Skin epidermis (tissue), 12 donors: ENCODE data around the gene PAM16.

Experiments
- H3K27ac ChIP-seq, 21 experiments: fragments of 200-600 bp; sonication (generic) in 11 of 21; one replicate each; pipeline ENCODE4 v1.5.0; 2020; ENCODE audit warnings: mild to moderate bottlenecking in 3 of 21, inconsistent platforms in 2 of 21, moderate library complexity in 2 of 21
- H3K4me3 ChIP-seq, 7 experiments: fragments of 200-600 bp; sonication (generic) in 2 of 7; one replicate each; pipeline ENCODE4 v1.5.0; 2020; ENCODE audit warnings: inconsistent platforms in 2 of 7, mild to moderate bottlenecking in 2 of 7, moderate library complexity in 1 of 7

PAM16 gene

DNA sequence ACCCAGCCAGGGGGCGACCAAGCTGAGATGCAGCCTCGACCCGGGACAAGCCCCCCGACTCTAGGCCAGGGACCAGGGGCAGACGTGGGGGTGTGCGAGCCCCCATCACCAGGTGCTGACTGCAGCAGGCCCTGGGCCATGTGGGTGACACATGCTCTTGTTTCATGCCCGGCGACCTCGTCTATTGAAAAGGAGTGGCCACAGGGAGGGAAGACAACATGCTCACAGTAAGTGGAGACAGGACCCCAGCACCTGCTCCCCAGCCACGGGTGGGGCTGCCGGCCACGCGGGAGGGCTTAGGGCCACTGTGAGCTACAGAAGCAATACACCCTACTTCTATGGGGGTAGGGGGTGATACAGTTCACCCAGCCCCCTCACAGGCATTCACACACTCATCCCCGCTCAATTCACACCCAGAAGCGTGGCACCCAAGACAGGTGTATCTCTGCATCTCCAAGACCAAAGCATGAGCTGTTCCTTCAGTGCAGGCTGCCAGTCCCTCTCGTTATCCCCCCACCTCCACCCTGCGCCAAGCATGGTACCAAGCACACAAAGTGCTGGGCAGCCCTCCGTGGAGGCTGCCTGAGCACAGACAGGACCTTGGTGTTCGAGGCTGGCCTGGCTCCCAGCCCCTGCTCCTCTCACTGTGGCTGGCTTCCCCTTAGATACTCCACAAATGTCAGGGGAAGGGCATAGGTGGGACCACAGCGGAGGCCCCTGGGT, 34.1 kb upstream of the PAM16 start:
- H3K27ac ChIP-seq = peak overlapping the region in 13 of 21 experiments; percentile 0 to 65 (median 42)
- no peak overlapping the region for H3K4me3 ChIP-seq

DNA sequence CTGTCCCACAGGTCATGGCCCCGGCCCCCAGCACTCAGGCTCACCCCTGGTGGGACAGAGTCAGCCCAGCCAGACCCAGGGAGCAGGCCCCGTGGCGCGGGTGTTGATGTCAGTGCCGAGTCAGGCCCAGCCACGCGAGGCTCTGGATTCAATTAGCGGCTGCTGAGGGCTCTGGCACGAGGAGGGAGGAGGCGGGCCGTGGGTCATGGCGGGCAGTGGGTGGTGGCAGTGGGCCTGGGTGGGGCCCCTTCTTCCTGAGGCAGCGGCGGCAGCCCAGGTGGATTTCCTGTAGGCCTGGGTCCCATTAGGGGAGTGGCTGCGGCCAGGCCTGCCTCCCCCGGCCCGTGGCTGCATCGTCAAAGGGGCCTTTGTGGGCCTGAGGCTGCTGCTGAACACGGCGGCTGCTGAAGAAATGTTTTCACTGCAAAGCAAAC, 33.4 kb upstream of the PAM16 start:
- Histone ChIP-seq H3K27ac (peak overlapping the region in 13 of 21 experiments; percentile 11 to 65 (median 40)), H3K4me3 (no peak overlapping the region)

DNA sequence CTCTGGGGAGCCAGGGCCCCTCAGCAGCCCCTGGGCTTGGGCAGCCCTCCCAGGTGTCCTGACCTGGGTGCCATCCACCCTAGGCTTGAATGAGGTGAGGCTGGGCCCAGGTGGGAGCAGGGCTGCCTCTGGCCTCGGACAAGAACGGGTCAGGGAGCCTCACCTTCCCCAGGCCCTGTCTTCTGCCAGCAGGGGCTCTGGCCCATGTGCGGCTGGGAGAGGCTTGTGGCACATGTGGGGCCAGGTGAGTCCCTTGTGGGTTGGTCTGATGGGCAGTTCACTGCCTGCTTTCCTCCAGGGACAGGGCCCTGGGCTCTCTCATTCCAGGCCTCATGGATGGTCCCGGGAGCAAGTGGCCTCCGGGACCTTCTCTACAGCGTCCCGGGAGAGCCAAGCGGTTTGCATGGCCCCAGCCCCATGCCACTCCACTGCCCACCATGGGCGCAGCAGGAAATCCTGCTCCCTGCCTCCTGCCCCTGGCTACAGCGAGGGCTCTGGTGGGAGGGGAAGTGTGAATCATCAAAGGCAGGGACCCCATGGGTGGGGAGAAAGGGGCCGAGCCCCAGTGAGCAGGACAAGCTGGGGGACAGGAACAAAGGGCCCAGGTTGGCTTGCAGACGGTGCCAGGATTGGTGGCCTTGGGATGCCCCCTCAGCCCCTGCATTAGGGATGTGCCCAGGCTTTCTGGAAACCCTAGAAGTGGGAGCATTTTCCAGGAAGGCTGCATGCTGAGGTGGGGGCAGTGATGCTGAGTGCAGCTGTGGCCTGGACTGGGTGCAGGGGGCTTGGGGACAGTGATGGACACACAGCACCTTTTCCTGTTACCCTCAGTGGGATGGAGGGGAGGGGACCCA, 32.7 kb upstream of the PAM16 start:
- no peak overlapping the region for H3K4me3 ChIP-seq
- H3K27ac ChIP-seq = peak overlapping the region in 11 of 21 experiments; percentile 22 to 62 (median 54)

DNA sequence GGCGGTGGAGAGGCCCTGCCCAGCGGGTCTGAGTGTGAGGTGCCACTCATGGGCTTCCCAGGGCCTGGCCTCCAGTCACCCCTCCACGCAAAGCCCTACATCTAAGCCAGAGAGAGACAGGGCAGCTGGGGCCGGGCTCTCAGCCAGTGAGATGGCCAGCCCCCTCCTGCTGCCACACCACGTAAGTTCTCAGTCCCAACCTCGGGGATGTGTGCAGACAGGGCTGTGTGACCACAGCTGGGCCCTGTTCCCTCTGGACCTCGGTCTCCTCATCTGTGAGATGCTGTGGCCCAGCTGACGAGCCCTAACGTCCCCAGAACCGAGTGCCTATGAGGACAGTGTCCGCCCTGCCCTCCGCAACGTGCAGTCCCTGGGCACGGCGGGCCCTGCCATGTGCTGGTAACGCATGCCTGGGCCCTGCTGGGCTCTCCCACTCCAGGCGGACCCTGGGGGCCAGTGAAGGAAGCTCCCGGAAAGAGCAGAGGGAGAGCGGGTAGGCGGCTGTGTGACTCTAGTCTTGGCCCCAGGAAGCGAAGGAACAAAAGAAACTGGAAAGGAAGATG, 31.8 kb upstream of the PAM16 start:
- Histone ChIP-seq H3K27ac (peak overlapping the region in 7 of 21 experiments; percentile 21 to 62 (median 42)), H3K4me3 (no peak overlapping the region)

DNA sequence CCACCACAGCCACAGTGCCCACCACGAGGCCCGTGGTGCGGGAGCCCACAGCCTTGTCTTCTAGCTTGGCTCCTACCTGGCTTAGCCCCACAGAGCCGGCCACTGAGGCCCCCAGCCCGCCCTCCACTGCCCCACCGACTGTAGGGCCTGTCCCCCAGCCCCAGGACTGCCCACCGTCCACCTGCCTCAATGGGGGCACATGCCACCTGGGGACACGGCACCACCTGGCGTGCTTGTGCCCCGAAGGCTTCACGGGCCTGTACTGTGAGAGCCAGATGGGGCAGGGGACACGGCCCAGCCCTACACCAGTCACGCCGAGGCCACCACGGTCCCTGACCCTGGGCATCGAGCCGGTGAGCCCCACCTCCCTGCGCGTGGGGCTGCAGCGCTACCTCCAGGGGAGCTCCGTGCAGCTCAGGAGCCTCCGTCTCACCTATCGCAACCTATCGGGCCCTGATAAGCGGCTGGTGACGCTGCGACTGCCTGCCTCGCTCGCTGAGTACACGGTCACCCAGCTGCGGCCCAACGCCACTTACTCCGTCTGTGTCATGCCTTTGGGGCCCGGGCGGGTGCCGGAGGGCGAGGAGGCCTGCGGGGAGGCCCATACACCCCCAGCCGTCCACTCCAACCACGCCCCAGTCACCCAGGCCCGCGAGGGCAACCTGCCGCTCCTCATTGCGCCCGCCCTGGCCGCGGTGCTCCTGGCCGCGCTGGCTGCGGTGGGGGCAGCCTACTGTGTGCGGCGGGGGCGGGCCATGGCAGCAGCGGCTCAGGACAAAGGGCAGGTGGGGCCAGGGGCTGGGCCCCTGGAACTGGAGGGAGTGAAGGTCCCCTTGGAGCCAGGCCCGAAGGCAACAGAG, 31.0 kb upstream of the PAM16 start:
- Histone ChIP-seq H3K4me3 (no peak overlapping the region), H3K27ac (peak overlapping the region in 5 of 21 experiments; percentile 9 to 62 (median 54))

DNA sequence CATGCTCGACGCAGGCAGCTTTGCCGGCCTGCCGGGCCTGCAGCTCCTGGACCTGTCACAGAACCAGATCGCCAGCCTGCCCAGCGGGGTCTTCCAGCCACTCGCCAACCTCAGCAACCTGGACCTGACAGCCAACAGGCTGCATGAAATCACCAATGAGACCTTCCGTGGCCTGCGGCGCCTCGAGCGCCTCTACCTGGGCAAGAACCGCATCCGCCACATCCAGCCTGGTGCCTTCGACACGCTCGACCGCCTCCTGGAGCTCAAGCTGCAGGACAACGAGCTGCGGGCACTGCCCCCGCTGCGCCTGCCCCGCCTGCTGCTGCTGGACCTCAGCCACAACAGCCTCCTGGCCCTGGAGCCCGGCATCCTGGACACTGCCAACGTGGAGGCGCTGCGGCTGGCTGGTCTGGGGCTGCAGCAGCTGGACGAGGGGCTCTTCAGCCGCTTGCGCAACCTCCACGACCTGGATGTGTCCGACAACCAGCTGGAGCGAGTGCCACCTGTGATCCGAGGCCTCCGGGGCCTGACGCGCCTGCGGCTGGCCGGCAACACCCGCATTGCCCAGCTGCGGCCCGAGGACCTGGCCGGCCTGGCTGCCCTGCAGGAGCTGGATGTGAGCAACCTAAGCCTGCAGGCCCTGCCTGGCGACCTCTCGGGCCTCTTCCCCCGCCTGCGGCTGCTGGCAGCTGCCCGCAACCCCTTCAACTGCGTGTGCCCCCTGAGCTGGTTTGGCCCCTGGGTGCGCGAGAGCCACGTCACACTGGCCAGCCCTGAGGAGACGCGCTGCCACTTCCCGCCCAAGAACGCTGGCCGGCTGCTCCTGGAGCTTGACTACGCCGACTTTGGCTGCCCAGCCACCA, 30.2 kb upstream of the PAM16 start:
- H3K27ac ChIP-seq = peak overlapping the region in 1 of 21 experiments; percentile 39
- H3K4me3 ChIP-seq = no peak overlapping the region

DNA sequence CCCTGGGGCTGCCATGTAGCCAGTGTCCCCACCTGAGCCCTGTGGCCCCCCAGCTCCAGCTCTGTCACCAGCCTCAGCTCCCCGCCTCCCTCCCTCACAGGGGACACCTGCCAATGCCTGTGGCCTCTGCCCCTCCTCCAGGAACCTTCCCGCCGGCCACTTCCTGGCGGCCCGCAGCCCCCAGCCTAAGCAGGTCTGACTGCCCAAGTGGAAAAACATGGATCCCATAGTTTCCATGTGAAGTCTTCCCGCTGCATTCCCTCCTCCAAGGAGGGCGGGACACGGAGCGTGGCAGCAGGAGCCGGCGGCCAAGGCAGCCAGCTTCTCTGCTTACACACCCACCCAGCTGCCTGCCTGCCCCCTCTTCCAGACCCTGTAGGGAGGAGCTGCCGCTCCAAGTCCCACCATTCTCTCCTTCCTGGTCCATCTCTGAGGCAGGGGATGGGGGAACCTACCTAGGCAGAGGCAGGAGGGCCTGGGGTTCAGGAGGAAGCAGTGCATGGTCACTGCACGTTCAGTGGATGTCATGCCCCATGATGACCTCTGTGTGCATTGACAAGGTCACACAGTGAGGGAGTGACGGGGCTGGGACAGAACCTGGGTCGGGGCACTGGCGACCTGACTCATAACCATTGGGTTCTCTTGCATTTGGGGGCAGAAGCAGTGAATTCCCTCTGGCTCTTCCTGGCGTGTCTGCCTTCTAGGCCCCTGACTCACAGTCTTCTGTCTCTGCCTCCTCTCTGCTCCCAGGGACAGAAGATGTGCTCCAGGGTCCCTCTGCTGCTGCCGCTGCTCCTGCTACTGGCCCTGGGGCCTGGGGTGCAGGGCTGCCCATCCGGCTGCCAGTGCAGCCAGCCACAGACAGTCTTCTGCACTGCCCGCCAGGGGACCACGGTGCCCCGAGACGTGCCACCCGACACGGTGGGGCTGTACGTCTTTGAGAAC, 29.3 kb upstream of the PAM16 start:
- Histone ChIP-seq H3K4me3 (no peak overlapping the region), H3K27ac (peak overlapping the region in 6 of 21 experiments; percentile 5 to 45 (median 36))

DNA sequence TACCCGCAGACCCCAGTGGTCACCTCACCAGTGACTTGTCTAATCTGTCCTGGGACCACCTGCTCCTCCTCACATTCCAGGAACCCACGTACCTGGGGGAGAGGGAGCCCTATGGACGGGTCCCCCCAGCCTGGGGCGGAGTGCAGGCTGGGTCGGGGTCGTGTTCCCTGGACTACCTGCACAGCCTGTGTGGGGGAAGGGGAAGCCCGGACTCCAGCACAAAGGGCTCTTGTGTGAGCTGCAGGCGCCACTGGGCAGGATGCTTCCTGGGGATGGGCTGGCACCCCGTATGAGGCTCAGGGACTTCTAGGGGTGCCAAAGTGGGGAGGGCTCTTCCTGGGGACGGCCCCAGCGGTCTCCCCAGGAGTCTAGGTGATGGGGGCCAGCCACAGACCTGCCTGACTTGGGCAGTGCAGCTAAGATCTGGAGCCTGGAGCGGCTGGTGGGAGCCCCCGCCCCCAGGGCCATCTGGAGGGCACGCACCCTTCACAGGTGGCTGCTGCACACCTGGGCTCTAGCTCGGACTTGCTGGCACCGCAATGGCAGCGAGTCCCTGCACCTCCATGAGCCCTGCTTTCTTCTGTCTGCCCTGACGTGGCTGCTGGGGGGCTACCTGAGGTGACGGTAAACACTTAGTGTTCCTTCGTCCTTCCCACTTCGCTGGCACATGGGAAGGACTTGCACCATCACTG, 28.0 kb upstream of the PAM16 start:
- H3K4me3 ChIP-seq = no peak overlapping the region
- H3K27ac ChIP-seq = peak overlapping the region in 9 of 21 experiments; percentile 20 to 89 (median 78)

GRCh38 chr16:4378161-4378666, 27.1 kb upstream of the PAM16 start:
- Histone ChIP-seq H3K4me3 (no peak overlapping the region), H3K27ac (peak overlapping the region in 13 of 21 experiments; percentile 10 to 89 (median 78))

DNA sequence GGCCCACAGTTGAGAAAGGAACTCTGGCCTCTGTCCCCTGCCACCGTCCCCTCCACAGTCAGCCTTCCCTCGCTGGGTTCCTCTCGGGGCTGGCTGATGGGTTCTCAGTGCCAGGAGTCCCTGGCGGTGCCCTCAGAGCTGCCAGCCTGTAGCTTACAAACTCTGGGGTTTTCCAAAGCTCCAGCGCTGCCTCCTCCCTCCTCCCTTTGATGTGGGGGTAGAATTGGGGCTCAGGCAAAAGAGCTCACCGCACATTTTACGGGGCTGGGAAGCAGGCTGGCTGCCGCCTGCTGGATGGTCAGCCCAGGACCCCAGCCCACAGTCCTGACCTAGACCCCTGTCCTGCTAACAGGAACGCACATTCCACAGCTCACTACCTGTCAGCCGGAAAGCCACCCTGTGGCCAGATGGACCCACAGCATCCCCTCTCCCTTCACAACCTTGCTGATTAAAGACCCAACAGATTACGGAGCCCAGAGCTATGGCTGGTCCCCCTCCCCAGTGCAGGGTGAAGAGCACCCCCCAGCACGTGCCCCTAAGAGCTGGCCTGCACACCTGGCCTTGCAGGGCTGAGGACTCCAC, 26.5 kb upstream of the PAM16 start:
- H3K4me3 ChIP-seq = no peak overlapping the region
- H3K27ac ChIP-seq = peak overlapping the region in 14 of 21 experiments; percentile 14 to 89 (median 79)

DNA sequence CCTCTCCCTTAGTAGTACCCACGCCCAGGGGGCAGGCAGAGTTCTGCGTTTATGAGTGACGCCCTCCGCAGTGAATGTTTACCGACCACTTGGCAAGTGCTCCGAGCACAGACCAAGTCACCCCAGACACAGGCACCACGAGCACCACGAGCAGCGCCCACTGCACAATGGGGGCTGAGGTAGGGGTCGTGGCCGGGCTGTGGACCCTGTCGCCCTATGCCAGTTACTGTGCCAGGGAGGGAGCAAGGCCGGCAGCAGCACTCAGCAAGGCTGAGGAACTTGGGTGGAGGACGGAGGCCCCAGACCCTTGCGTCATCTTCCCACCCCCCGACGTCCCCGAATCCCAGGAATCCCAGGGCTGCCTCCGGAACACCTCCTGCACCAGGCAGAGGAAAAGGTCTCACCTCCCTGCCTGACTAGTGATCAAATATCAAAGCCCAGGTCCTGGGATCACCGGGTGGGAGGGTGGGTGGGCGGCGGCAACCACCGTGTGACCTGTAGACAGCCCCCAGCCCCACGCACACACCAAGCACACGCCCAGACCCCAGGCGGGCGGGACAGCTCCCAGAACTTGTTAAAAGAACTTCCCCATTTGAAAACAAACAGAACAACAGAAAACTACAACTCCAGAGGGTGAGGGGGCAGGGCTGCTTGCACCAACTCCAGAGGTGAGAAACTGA, 25.9 kb upstream of the PAM16 start:
- Histone ChIP-seq H3K4me3 (no peak overlapping the region), H3K27ac (peak overlapping the region in 16 of 21 experiments; percentile 19 to 89 (median 79))

DNA sequence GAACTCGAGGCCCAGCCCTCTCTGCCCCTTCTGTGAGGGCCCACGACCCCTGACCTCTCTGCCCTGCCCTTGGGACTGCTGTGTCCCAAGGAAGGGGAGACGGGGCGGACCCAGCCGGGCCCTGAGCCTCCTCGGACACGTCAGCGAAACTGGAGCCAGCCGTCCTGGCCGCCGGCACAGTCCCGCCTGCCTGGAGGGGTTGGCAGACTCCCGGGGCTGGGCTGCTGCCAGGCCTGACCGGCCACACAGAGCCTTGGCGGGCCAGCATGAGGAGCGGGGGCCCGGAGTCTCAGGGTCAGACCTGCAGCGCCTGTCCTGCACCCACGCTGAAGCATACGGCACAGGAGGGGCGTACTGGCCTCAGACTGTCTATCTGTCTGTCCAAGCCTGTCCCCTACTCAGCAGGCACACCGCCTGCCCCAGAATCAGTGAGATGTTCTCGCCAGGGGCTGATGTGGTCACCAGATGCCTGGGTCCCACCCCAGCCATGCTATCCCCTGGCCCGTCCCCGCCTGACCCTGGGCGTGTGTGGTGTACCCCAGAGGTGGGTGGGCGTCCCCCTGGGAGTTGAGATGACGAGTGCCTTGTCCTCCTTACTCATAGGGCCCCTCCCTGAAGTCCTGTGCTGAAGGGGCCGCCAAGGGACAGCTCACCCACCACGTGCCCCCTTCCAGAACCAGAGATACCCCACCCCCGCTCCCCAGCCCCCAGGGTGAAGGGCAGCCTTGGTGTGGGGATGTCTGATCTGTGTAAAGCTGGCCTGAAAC, 25.2 kb upstream of the PAM16 start:
- Histone ChIP-seq H3K27ac (peak overlapping the region in 19 of 21 experiments; percentile 20 to 89 (median 79)), H3K4me3 (peak overlapping the region in 1 of 7 experiments; percentile 5)

GRCh38 chr16:4375717-4376116, 24.6 kb upstream of the PAM16 start:
- Histone ChIP-seq H3K4me3 (peak overlapping the region in 2 of 7 experiments; percentile 5 to 67), H3K27ac (peak overlapping the region in 19 of 21 experiments; percentile 20 to 89 (median 79))

DNA sequence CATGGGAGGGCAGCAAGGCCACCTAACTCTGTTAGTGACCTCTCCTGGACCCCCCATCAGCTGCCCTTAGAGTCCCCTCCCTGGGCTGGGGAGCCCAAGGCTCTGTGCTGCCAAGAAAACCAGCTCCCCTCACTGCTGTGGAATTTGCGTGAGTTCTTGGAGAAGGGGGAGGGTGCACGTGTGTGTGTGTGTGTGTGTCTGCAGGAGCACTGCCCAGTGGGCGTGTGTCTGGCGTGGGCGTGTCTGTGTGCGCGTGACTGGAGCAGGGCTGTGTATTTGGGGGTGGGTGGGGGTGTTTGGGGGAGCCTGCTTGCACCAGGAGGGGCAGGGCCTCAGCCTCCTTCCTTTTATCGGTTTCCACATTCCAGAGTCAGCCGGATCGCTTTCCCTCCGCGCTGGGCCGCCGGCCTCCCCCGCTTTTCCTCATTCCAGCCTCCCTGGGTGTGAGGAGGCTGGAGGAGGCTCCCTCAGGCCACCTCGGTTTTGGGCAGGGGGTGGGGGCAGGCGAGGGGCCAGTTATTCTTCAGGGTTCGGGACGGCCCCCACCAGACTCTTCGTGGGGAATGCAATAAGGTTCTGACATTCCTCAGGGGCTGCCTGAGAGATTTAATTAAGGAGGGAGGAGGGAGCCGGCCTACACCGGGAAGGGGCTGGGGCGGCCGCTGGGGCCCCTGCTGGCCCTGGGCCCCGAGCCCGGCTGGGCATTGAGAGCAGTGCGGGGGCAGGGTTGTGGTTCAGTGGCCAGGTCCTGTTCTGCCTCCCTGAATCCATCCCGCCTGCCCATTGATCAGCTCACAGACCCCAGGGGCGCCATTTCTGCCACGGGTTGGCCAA, 23.0 kb upstream of the PAM16 start:
- H3K4me3 ChIP-seq = peak overlapping the region; percentile 37 to 67 (median 58)
- peak overlapping the region; percentile 28 to 89 (median 78) for H3K27ac ChIP-seq
